ENCODE results near the gene AGTRAP. TPM values are rescaled to one million over a fixed set of nuclear protein-coding genes. Genes with fewer than 3 reads are reported as not detected.

Gene AGTRAP
- total RNA-seq (2011; cell fraction: chromatin; rRNA removed; ENCODE audit: low replicate concordance) = 54.8 and 123 TPM in 2 replicates
- 175 TPM in 2 replicates for total RNA-seq (2011; cell fraction: nucleolus; rRNA removed)
- 116 and 126 TPM in 2 replicates for total RNA-seq (2011; cell fraction: nucleoplasm; rRNA removed)
- total RNA-seq (2014; rRNA removed) (89.3 and 118 TPM in 2 replicates), total RNA-seq (2014; rRNA removed; fragmentation: Illumina TruSeq; extraction: Trizol) (15.5 and 26.8 TPM in 2 replicates), total RNA-seq (2015; rRNA removed; fragmentation: Illumina TruSeq; extraction: Trizol) (53.7 and 57.5 TPM in 2 replicates), total RNA-seq (2021) (81.6 and 85.8 TPM in 2 replicates), polyA plus RNA-seq (2011; rRNA removed) (48.5 and 76.2 TPM in 2 replicates), polyA plus RNA-seq (2014; fragmentation: Illumina TruSeq; extraction: Trizol) (81.4 and 99.0 TPM in 2 replicates), polyA plus RNA-seq (2014; fragmentation: Nextera tagmentation; extraction: Ambion mirVana) (10 to 100 TPM; 31.4 to 51.5 TPM), polyA plus RNA-seq (2014; rRNA removed) (105 TPM in 2 replicates), polyA minus RNA-seq (2011; rRNA and poly(A)+ RNA removed) (17.2 and 22.0 TPM in 2 replicates), Bru-seq, nascent RNA (percentile 82 among the genes with signal in this experiment), BruChase-seq, experiment 1, labeled RNA remaining after a 2-hour chase (percentile 64 among the genes with signal in this experiment), BruChase-seq, experiment 2, labeled RNA remaining after a 6-hour chase (percentile 62 among the genes with signal in this experiment)
- polyA plus RNA-seq (2011; cell fraction: cytosol; rRNA removed) = 121 and 255 TPM in 2 replicates
- 125 and 161 TPM in 2 replicates for polyA plus RNA-seq (2011; cell fraction: nucleus; rRNA removed)
- 83.4 and 188 TPM in 2 replicates for polyA plus RNA-seq (2012)
- polyA minus RNA-seq (2011; cell fraction: cytosol; rRNA and poly(A)+ RNA removed) = 47.0 and 66.3 TPM in 2 replicates
- 18.8 and 20.9 TPM in 2 replicates for polyA minus RNA-seq (2011; cell fraction: nucleus; rRNA and poly(A)+ RNA removed)
- long read RNA-seq, experiment 1, transcript AGTRAP-203 (5 exons, 1,100 nt) = minor isoform, 33 of 239 reads
- long read RNA-seq, experiment 1, transcript AGTRAP-201 (5 exons, 1,107 nt) = major isoform, 136 of 239 reads
- long read RNA-seq, experiment 1, transcript AGTRAP-205 (6 exons, 786 nt) = minor isoform, 14 of 239 reads
- long read RNA-seq, experiment 1, partial matches to known transcripts = 29 of 239 reads
- long read RNA-seq, experiment 1, other reads (novel, unspliced or antisense) = 18 of 239 reads
- long read RNA-seq, experiment 2, transcript AGTRAP-201 (5 exons, 1,107 nt) = major isoform, 66 of 118 reads
- long read RNA-seq, experiment 2, transcript AGTRAP-203 (5 exons, 1,100 nt) = minor isoform, 22 of 118 reads
- long read RNA-seq, experiment 2, partial matches to known transcripts = 4 of 118 reads
- long read RNA-seq, experiment 2, other reads (novel, unspliced or antisense) = 17 of 118 reads
- long read RNA-seq, experiment 3, transcript AGTRAP-205 (6 exons, 786 nt) = minor isoform, 6 of 96 reads
- long read RNA-seq, experiment 3, transcript AGTRAP-203 (5 exons, 1,100 nt) = minor isoform, 14 of 96 reads
- long read RNA-seq, experiment 3, transcript AGTRAP-201 (5 exons, 1,107 nt) = major isoform, 66 of 96 reads
- long read RNA-seq, experiment 3, partial matches to known transcripts = 0 of 96 reads
- long read RNA-seq, experiment 3, other reads (novel, unspliced or antisense) = 6 of 96 reads

- peak within 1 kb of the TSS; percentile 69 for H3K4me3 ChIP-seq
- CTCF ChIA-PET (ENCODE audit: low intra/inter-chr PET ratio) = no interaction called here
- H3K4me1 ChIP-seq (replicated peaks in 1 of 2; ENCODE audit: control insufficient read depth in 2 of 2, insufficient read depth in 2 of 2, low read length in 2 of 2) = peaks cover 49 to 50% of the 10 kb centered on the region in 2 experiments
- intact Hi-C loops (cut with micrococcal nuclease) (loop anchor here (5.0 kb wide), 1 partner anchor 61 kb away; no protein-coding TSS in a partner anchor), in situ Hi-C loops (cut with MboI) (no loop called here)
- TSS peak; percentile 67 for BruUV-seq (replicated peaks)
- peak within 1 kb of the TSS; percentile 87 to 97 for H3K9ac ChIP-seq (ENCODE audit: insufficient read depth in 1 of 2, low read depth in 2 of 2, low read length in 2 of 2)
- no peaks in the 10 kb centered on the region for H3K27me3 ChIP-seq (ENCODE audit: control insufficient read depth in 2 of 2, insufficient read depth in 2 of 2, low read length in 2 of 2)
- peak; percentile 84 for ATAC-seq
- peak within 1 kb of the TSS; percentile 99 for H3K4me2 ChIP-seq (ENCODE audit: insufficient read depth, low read length)
- peak within 1 kb of the TSS; percentile 91 for H3K27ac ChIP-seq (ENCODE audit: extremely low read depth, low read depth, low read length)
- no peaks in the 10 kb centered on the region for H4K20me1 ChIP-seq (replicated peaks; ENCODE audit: control insufficient read depth, insufficient read depth, low read length)
- FAIRE-seq = peak; percentile 29
- no peaks in the 10 kb centered on the region for H3K9me3 ChIP-seq (replicated peaks; ENCODE audit: control insufficient read depth, insufficient read depth, low read depth, low read length)
- peak; percentile 95 to 99 (median 96) for DNase-seq (ENCODE audit: extremely low read depth in 1 of 4, low spot score in 3 of 4)
- H3K9me1 ChIP-seq (ENCODE audit: control insufficient read depth, insufficient read depth, low read length) = peaks cover 7% of the 10 kb centered on the region
- POLR2A ChIA-PET = interaction anchor here (0.6 to 3.0 kb wide), 10 partner anchors 13 to 1272 kb away, joined by 3 to 23 read pairs (median 3); partner anchors contain the start of gene FBXO6
- peak within 1 kb of the TSS; percentile 84 for H2AFZ ChIP-seq (ENCODE audit: low read depth, low read length)
- under 1% methylated on average over 58 of the region's 59 CpGs for WGBS (ENCODE audit: insufficient coverage, low coverage, missing lambda C conversion rate)
- H3K79me2 ChIP-seq (ENCODE audit: control insufficient read depth, insufficient read depth, low read length) = peaks cover 42% of the 10 kb centered on the region
- peaks cover 7% of the 10 kb centered on the region; the same call in 2 of the 3 replicates for H3K36me3 ChIP-seq (ENCODE audit: control insufficient read depth, insufficient read depth, low read length)
- TF ChIP-seq KDM4B (IDR thresholded peaks at IDR 0.05; ENCODE audit: borderline replicate concordance in 2 of 2, low read depth in 1 of 2) = peak in 1 of 2 experiments; percentile 38; a peak in 1 of 4 replicates
- no peak for TF ChIP-seq CUX1 (CRISPR knock-in tag; IDR thresholded peaks at IDR 0.05)
- no peak for TF ChIP-seq ZNF277 (CRISPR knock-in tag; IDR thresholded peaks at IDR 0.05; ENCODE audit: borderline replicate concordance)
- TF ChIP-seq SMARCE1 (IDR thresholded peaks at IDR 0.05) = peak; percentile 49; the same call in 1 of the 2 replicates
- TF ChIP-seq RBBP5 (IDR thresholded peaks at IDR 0.05; ENCODE audit: borderline replicate concordance, insufficient read depth, low read length, poor library complexity, severe bottlenecking) = peak; percentile 85
- TF ChIP-seq BRD9 (IDR thresholded peaks at IDR 0.05; ENCODE audit: low read depth, partially characterized antibody) = peak; percentile 36
These were observed at the start of gene AGTRAP for GRCh38 chr1:11735854-11736745. TSS of gene AGTRAP (plus strand) at chr1:11736136. CDS start at chr1:11736209, 73 bp downstream.
